ENCODE results near the gene COG4. TPM values are rescaled to one million over a fixed set of nuclear protein-coding genes. Genes with fewer than 3 reads are reported as not detected.

The COG4 gene
- total RNA-seq, 4 donors from 2014 or later: 23.3 to 59.1 (median 29.6) TPM

DNA sequence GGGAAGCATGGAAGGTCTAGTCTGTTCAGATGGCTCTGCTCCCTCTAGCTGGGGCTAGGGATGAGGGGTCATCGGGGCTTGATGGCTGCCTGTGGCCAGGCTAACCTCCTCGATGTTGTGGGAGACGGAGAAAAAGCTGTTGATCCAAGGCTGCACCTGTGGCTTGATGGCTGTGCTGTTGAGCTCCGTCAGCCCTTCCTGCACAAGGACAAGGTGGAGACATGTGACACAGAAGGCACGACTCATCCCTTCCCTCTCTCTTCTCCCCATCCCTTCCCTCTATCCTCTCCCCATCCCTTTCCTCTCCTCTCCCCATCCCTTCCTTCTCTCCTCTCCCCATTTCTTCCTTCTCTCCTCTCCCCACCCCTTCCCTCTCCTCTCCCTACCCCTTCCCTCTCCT, 40.7 kb downstream of the COG4 start:
- DNase-seq (ENCODE audit: low spot score) (no peak), ATAC-seq (ENCODE audit: low FRiP score) (no peak)
- TF ChIP-seq, protein P1, sequence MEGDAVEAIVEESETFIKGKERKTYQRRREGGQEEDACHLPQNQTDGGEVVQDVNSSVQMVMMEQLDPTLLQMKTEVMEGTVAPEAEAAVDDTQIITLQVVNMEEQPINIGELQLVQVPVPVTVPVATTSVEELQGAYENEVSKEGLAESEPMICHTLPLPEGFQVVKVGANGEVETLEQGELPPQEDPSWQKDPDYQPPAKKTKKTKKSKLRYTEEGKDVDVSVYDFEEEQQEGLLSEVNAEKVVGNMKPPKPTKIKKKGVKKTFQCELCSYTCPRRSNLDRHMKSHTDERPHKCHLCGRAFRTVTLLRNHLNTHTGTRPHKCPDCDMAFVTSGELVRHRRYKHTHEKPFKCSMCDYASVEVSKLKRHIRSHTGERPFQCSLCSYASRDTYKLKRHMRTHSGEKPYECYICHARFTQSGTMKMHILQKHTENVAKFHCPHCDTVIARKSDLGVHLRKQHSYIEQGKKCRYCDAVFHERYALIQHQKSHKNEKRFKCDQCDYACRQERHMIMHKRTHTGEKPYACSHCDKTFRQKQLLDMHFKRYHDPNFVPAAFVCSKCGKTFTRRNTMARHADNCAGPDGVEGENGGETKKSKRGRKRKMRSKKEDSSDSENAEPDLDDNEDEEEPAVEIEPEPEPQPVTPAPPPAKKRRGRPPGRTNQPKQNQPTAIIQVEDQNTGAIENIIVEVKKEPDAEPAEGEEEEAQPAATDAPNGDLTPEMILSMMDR (IDR thresholded peaks at IDR 0.05): no peak

- no peak for DNase-seq (ENCODE audit: low spot score)
These were observed 41.3 kb downstream of the COG4 start for GRCh38 chr16:70481929-70482536.

DNA sequence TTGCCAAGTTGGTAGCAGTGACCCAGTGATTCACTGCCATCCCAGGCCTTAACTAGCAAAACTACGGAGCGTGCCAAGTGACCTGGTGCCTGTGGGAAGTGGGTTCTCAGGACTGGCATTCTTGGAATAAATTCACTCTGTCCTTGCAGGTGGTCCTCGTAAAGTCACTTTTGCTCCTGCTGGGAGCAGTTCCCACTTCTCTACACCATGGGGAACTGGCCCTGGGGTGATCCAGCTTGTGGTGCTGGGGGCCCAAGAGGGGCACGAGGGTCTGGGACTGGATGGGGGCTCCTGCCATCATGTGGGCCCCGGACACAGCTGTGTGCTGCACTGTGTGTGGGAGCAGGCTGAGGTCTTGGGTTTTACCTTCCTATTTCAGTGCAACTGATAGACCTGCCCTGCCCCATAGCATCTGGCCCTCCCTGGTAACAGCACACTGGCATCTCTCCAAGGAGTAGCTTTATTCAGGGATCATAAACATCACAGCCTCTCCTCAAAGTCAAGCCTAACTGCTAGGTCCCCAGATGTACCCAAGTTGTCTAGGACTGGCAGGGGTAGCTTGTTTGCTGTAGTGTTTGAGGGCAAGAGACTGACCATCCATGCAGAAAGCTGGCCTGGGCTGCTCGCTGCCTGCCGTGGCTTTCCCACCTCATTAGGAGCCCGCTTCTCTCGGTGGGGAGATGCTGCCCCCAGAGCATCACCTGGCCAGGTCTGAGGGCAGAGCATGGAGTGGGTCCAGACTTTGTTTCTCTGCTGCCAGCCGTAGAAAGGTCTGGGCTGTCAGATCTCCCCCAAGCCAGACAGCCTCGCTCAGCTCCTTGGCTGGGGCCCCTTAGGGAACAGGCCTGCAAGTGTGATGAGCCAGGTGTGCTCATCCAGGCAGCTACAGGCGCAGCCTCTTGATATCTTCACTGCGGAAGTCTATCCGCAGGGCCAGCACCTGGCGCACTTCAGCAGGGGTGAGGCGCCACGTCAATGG, 42.9 kb downstream of the COG4 start:
- DNase-seq (ENCODE audit: low spot score) (no peak), ATAC-seq (ENCODE audit: low FRiP score) (no peak)
- TF ChIP-seq, protein P1 (IDR thresholded peaks at IDR 0.05): no peak

More at GRCh38 chr16:70481929-70482536, 41.3 kb downstream of the COG4 start:
- ATAC-seq (ENCODE audit: low FRiP score): no peak
- TF ChIP-seq, protein P1 (IDR thresholded peaks at IDR 0.05): no peak

DNA sequence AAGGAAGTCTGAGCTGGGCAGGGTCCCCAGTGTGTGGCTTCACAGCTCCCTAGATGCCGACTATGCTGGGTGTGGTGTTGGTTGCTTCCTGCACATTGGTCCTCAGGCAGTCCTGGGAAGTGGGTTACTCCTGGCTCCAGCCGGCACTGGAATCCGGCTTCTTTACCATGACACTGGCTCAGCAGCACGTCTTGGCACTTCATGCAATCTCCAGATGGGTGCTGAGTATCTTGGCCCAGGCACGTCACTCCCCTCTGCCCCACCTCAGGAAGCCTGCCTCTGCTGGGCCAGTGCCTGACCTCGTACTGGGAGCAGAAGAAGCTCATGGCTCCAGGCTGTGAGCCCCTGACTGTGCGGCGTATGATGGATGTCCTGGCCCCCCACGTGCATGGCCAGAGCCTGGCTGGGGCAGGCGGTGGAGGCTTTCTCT, 44.4 kb downstream of the COG4 start:
- DNase-seq (ENCODE audit: low spot score) (no peak), ATAC-seq (ENCODE audit: low FRiP score) (no peak)
- TF ChIP-seq, protein P1 (IDR thresholded peaks at IDR 0.05): no peak

GRCh38 chr16:70478169-70478568, 45.2 kb downstream of the COG4 start:
- no peak for DNase-seq (ENCODE audit: low spot score)

DNA sequence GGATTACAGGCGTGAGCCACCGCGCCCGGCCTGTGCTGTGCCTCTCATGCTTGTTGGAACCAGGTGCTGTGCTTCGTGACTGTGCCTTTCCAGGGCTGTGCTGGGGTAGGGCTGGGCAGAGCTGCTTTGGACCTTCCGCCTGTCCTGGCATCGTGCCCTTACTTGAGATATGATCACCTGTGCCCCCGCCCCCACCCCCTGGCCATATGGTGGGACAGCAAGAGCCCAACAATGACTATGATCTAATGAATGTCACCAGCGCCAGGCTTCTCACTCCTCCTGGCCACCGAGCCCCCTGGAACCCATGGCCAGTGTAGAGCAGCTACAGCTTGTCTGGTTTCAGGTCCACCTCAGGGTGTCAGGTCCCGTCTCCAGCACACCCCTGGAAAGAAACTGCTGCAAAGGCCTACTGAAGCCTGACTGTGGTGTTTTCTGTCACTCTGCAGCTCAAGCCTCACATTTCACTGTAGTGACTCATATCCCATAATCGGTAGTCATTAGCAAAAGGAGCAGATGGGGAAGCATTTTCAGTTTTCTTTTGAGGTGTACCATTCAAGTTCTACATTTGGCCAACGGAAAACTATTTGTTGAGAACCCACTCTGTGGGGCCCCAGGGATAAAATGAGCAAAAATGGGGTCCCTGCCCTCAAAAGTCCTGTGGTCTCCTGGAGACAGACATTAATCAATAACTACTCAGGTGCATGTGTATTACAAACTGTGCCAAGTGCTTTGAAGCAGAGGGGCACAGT, 46.9 kb downstream of the COG4 start:
- TF ChIP-seq, protein P1 (IDR thresholded peaks at IDR 0.05): no peak
- DNase-seq (ENCODE audit: low spot score): no peak
- ATAC-seq (ENCODE audit: low FRiP score): no peak

More at GRCh38 chr16:70478169-70478568, 45.2 kb downstream of the COG4 start:
- no peak for ATAC-seq (ENCODE audit: low FRiP score)
- TF ChIP-seq, protein P1 (IDR thresholded peaks at IDR 0.05): no peak

Data from omental fat pad (tissue), 4 donors.